ENCODE results near the gene TBKBP1. TPM values are rescaled to one million over a fixed set of nuclear protein-coding genes. Genes with fewer than 3 reads are reported as not detected.
A peak's percentile ranks its signal among the peaks of the same experiment; 100 is the strongest.

Gene TBKBP1
- total RNA-seq, 1 experiment from 2014 or later: 33.2 TPM

DNA sequence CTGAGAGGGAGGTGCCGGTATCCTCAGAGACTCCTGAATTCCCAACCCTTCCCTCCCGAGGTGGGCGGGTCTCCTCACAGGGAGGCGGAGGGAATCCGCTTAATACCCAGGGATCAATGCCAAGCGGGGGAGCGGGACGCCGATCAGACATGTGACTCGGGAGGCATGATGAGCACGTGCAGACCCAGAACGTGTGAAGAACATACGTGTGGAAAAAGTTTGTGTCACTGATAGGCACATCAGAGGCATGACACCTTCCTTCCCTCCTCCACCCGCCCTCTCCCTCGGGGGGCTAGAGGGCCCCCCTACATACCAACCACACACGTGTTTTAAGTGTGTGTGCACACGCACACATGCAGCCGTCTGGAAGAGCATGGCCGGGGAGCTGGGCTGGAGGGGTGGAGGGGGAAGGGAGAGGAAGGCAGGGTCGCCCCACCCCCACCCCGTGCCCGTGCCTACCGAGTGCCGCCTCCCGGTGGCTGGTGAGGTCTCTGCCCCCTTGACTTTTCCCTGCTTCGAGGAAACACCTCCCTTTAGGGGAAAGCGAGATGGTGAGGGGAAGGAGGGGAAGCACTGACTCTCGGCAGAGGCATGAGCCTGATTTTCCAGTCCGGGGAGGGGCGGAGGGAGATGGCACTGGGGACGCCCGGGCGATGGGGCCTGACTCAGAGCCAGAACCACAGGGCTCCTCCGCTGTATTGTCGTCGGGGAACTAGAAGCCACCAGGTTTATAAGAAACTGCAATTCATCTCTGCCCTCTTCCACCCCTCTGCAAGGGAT is 27.0 kb downstream of the TBKBP1 start:
- Histone ChIP-seq H3K23me2 (ENCODE audit: insufficient read length, low read depth, low read length, poor library complexity, severe bottlenecking) (peaks cover 3% of the 10 kb centered on the region), H4K5ac (ENCODE audit: insufficient read length, low read depth, low read length) (no peak overlapping the region), H2BK15ac (ENCODE audit: low read depth, low read length) (no peak overlapping the region), H3K4me2 (ENCODE audit: insufficient read depth, insufficient read length, low read length) (no peak overlapping the region), H3K56ac (ENCODE audit: insufficient read length, low read depth, low read length) (no peak overlapping the region), H3K27ac (ENCODE audit: insufficient read length, low read depth, low read length) (no peak overlapping the region), H2AFZ (ENCODE audit: low read length) (no peak overlapping the region), H3K4me1 (ENCODE audit: insufficient read depth, low read length) (no peaks in the 10 kb centered on the region), H3K27me3 (ENCODE audit: insufficient read depth, low read length) (peaks cover 2% of the 10 kb centered on the region; the same call in 1 of the 2 replicates), H2BK20ac (ENCODE audit: low read depth, low read length, poor library complexity, severe bottlenecking) (no peak overlapping the region), H3K9me3 (ENCODE audit: control insufficient read depth, low read depth, low read length) (no peaks in the 10 kb centered on the region), H3K79me1 (ENCODE audit: insufficient read depth, low read depth, low read length, poor library complexity, severe bottlenecking) (no peaks in the 10 kb centered on the region), H2BK5ac (ENCODE audit: insufficient read length, low read length) (no peak overlapping the region), H4K8ac (replicated peaks; ENCODE audit: insufficient read length, low read depth, low read length) (no peak overlapping the region), H3K18ac (ENCODE audit: insufficient read length, low read depth, low read length) (no peak overlapping the region), H2AK5ac (ENCODE audit: insufficient read length, low read length) (no peak overlapping the region), H3K23ac (ENCODE audit: insufficient read length, low read depth, low read length) (no peak overlapping the region), H2BK120ac (ENCODE audit: low read depth, low read length, poor library complexity, severe bottlenecking) (no peak overlapping the region), H4K91ac (ENCODE audit: insufficient read length, low read depth, low read length) (no peak overlapping the region), H3K14ac (ENCODE audit: insufficient read depth, low read length) (no peak overlapping the region), H3T11ph (ENCODE audit: low read length) (no peak overlapping the region), H3K4ac (ENCODE audit: low read depth, low read length) (no peak overlapping the region), H2BK12ac (ENCODE audit: insufficient read length, low read depth, low read length) (no peak overlapping the region), H3K79me2 (ENCODE audit: insufficient read depth, low read length) (no peaks in the 10 kb centered on the region), H4K20me1 (ENCODE audit: control insufficient read depth, insufficient read depth, insufficient read length) (no peaks in the 10 kb centered on the region), H3K9ac (ENCODE audit: extremely low read depth, insufficient read length, low read length) (no peak overlapping the region)
- Mint-ChIP-seq H3K4me3 (peak overlapping the region; percentile 10 to 66; a peak in 4 of 5 replicates), H3K27me3 (ENCODE audit: low read depth) (peaks cover 71% of the 10 kb centered on the region), H3K36me3 (ENCODE audit: insufficient read depth in 1 of 3, low read depth in 3 of 3) (no peaks in the 10 kb centered on the region), H3K9me3 (no peaks in the 10 kb centered on the region), H3K27ac (no peak overlapping the region; a peak in 1 of 7 replicates), H3K4me1 (peaks cover 20 to 28% of the 10 kb centered on the region in 2 experiments)
- peak; percentile 34; the same call in 2 of the 3 replicates for TF ChIP-seq CTCF (conservative IDR thresholded peaks at IDR 0.05)
- no CpG with 5 or more reads among the region's 36 CpGs for WGBS (ENCODE audit: extremely low coverage, insufficient read length, low lambda C conversion rate)
- peak; percentile 74 for DNase-seq

Data from H9 (cell line).